Measurements from ENCODE around the gene GP5. TPM values are rescaled to one million over a fixed set of nuclear protein-coding genes. Genes with fewer than 3 reads are reported as not detected.

GP5 gene
- total RNA-seq, 1 experiment from 2014 or later = not detected

- ChIA-PET CTCF (no interaction called here), POLR2A (ENCODE audit: unreplicated experiment) (no interaction called here)
- no peak for DNase-seq
- no peak overlapping the region for H2AFZ ChIP-seq
- H3K4me1 ChIP-seq (replicated peaks; ENCODE audit: insufficient read depth) = no peaks in the 10 kb centered on the region
- intact Hi-C loops (cut with micrococcal nuclease; ENCODE audit: unreplicated experiment) = no loop called here
- H3K79me2 ChIP-seq (ENCODE audit: low read depth) = no peaks in the 10 kb centered on the region
- H3K27ac ChIP-seq = no peak overlapping the region
- H3F3A ChIP-seq (ENCODE audit: insufficient read depth, low read depth) = no peaks in the 10 kb centered on the region
- H3K9me3 ChIP-seq (ENCODE audit: insufficient read depth, low read depth) = no peaks in the 10 kb centered on the region
- no peak overlapping the region for H3K4me2 ChIP-seq
- TF ChIP-seq CTCF (conservative IDR thresholded peaks at IDR 0.05) = no peak
- no peak for TF ChIP-seq EZH2 (IDR thresholded peaks at IDR 0.05; ENCODE audit: low read depth)
- no peaks in the 10 kb centered on the region for H3K9me2 ChIP-seq (ENCODE audit: insufficient read depth)
- H4K20me1 ChIP-seq (ENCODE audit: insufficient read depth) = no peaks in the 10 kb centered on the region
- no peaks in the 10 kb centered on the region for H3K36me3 ChIP-seq (ENCODE audit: low read depth)
- H3K27me3 ChIP-seq (ENCODE audit: insufficient read depth, low read depth) = peaks cover 84% of the 10 kb centered on the region
- BruUV-seq (replicated peaks) = no TSS peak
- H3K4me3 ChIP-seq = no peak overlapping the region
These were observed 38.5 kb downstream of the GP5 start for GRCh38 chr3:194360568-194360967.

- H2AFZ ChIP-seq = no peak overlapping the region
- H3K9me3 ChIP-seq (ENCODE audit: insufficient read depth, low read depth) = no peaks in the 10 kb centered on the region
- CTCF ChIA-PET = no interaction called here
- H3K4me1 ChIP-seq (replicated peaks; ENCODE audit: insufficient read depth) = no peaks in the 10 kb centered on the region
- H3K9me2 ChIP-seq (ENCODE audit: insufficient read depth) = no peaks in the 10 kb centered on the region
- no peaks in the 10 kb centered on the region for H3K79me2 ChIP-seq (ENCODE audit: low read depth)
- BruUV-seq (replicated peaks) = no TSS peak
- H3K4me2 ChIP-seq = no peak overlapping the region
- H3K4me3 ChIP-seq = no peak overlapping the region
- no peaks in the 10 kb centered on the region for H4K20me1 ChIP-seq (ENCODE audit: insufficient read depth)
- H3K36me3 ChIP-seq (ENCODE audit: low read depth) = no peaks in the 10 kb centered on the region
- H3K27ac ChIP-seq = no peak overlapping the region
- H3F3A ChIP-seq (ENCODE audit: insufficient read depth, low read depth) = no peaks in the 10 kb centered on the region
- intact Hi-C loops (cut with micrococcal nuclease; ENCODE audit: unreplicated experiment) = no loop called here
- peaks cover 73% of the 10 kb centered on the region for H3K27me3 ChIP-seq (ENCODE audit: insufficient read depth, low read depth)
- POLR2A ChIA-PET (ENCODE audit: unreplicated experiment) = interaction anchor here (0.6 kb wide), 1 partner anchor 654 kb away, joined by 4 read pairs; no protein-coding TSS in a partner anchor
- DNase-seq = no peak
- TF ChIP-seq EZH2 (IDR thresholded peaks at IDR 0.05; ENCODE audit: low read depth) = no peak
- TF ChIP-seq CTCF (conservative IDR thresholded peaks at IDR 0.05) = no peak
These were observed 41.4 kb downstream of the GP5 start for GRCh38 chr3:194357681-194358080.

- Histone ChIP-seq H3K9me2 (ENCODE audit: insufficient read depth) (no peaks in the 10 kb centered on the region), H3K4me3 (no peak overlapping the region), H3K27me3 (ENCODE audit: insufficient read depth, low read depth) (peaks cover 51% of the 10 kb centered on the region), H4K20me1 (ENCODE audit: insufficient read depth) (no peaks in the 10 kb centered on the region), H2AFZ (no peak overlapping the region), H3K4me2 (no peak overlapping the region), H3K36me3 (ENCODE audit: low read depth) (no peaks in the 10 kb centered on the region), H3K79me2 (ENCODE audit: low read depth) (no peaks in the 10 kb centered on the region), H3K27ac (no peak overlapping the region), H3F3A (ENCODE audit: insufficient read depth, low read depth) (peaks cover 2% of the 10 kb centered on the region), H3K9me3 (ENCODE audit: insufficient read depth, low read depth) (no peaks in the 10 kb centered on the region), H3K4me1 (replicated peaks; ENCODE audit: insufficient read depth) (no peaks in the 10 kb centered on the region)
- CTCF ChIA-PET = interaction anchor here (0.8 to 0.9 kb wide), 2 partner anchors 11 to 12 kb away, joined by 3 read pairs; no protein-coding TSS in a partner anchor
- POLR2A ChIA-PET (ENCODE audit: unreplicated experiment) = no interaction called here
- no TSS peak for BruUV-seq (replicated peaks)
- TF ChIP-seq CTCF (conservative IDR thresholded peaks at IDR 0.05) = no peak
- no peak for TF ChIP-seq EZH2 (IDR thresholded peaks at IDR 0.05; ENCODE audit: low read depth)
- intact Hi-C loops (cut with micrococcal nuclease; ENCODE audit: unreplicated experiment) = no loop called here
- DNase-seq = no peak
These were observed 43.7 kb downstream of the GP5 start for GRCh38 chr3:194355379-194355778.
